H9 (cell line): ENCODE results near the gene ZNF341. TPM values are rescaled to one million over a fixed set of nuclear protein-coding genes. Genes with fewer than 3 reads are reported as not detected.

ENCODE experiments used
- DNase-seq: peaks from one replicate; pipeline ENCODE4 v3.0.0-alpha.2; 2017
- H2AFZ ChIP-seq: one replicate; pipeline ENCODE4 v1.6.1; 2013; ENCODE audit warnings: mild to moderate bottlenecking, low read length, control low read depth, moderate library complexity
- H2AK5ac ChIP-seq: 2 replicates; pipeline ENCODE4 v1.6.1; 2013; ENCODE audit warnings: low read length, control low read depth, mixed read lengths; ENCODE audit not compliant: insufficient read length
- H2BK120ac ChIP-seq: one replicate; pipeline ENCODE4 v1.6.1; 2013; ENCODE audit warnings: low read depth, mild to moderate bottlenecking, low read length, control low read depth, inconsistent platforms; ENCODE audit not compliant: poor library complexity, severe bottlenecking
- H2BK12ac ChIP-seq: 2 replicates; pipeline ENCODE4 v1.6.1; 2013; ENCODE audit warnings: low read length, control low read depth, mixed read lengths, low read depth; ENCODE audit not compliant: insufficient read length
- H2BK15ac ChIP-seq: 2 replicates; pipeline ENCODE4 v1.6.1; 2013; ENCODE audit warnings: low read depth, low read length, control low read depth
- H2BK20ac ChIP-seq: one replicate; pipeline ENCODE4 v1.6.1; 2013; ENCODE audit warnings: low read depth, mild to moderate bottlenecking, low read length, control low read depth, inconsistent platforms; ENCODE audit not compliant: poor library complexity, severe bottlenecking
- H2BK5ac ChIP-seq: 2 replicates; pipeline ENCODE4 v1.6.1; 2013; ENCODE audit warnings: low read length, control low read depth, mixed read lengths; ENCODE audit not compliant: insufficient read length
- H3K14ac ChIP-seq: 2 replicates; pipeline ENCODE4 v1.6.1; 2013; ENCODE audit warnings: low read length, control low read depth; ENCODE audit not compliant: insufficient read depth
- H3K18ac ChIP-seq: 2 replicates; pipeline ENCODE4 v1.6.1; 2013; ENCODE audit warnings: low read depth, mild to moderate bottlenecking, mixed read lengths, low read length, control low read depth; ENCODE audit not compliant: insufficient read length
- H3K23ac ChIP-seq: 2 replicates; pipeline ENCODE4 v1.6.1; 2013; ENCODE audit warnings: low read length, control low read depth, mixed read lengths, low read depth; ENCODE audit not compliant: insufficient read length
- H3K23me2 ChIP-seq: 2 replicates; pipeline ENCODE4 v1.6.1; 2013; ENCODE audit warnings: low read depth, mild to moderate bottlenecking, mixed read lengths, low read length, control low read depth; ENCODE audit not compliant: insufficient read length, poor library complexity, severe bottlenecking
- H3K27ac ChIP-seq: 2 replicates; pipeline ENCODE4 v1.5.1; 2013; ENCODE audit warnings: low read length, control low read depth, mixed read lengths, low read depth; ENCODE audit not compliant: insufficient read length
- H3K27me3 ChIP-seq: 2 replicates; pipeline ENCODE4 v1.6.1; 2013; ENCODE audit warnings: low read length, control low read depth, inconsistent platforms; ENCODE audit not compliant: insufficient read depth
- H3K4ac ChIP-seq: 2 replicates; pipeline ENCODE4 v1.6.1; 2013; ENCODE audit warnings: low read depth, mild to moderate bottlenecking, control low read depth, inconsistent platforms, low read length, moderate library complexity
- H3K4me1 ChIP-seq: 2 replicates; pipeline ENCODE4 v1.6.1; 2013; ENCODE audit warnings: low read length, control low read depth, inconsistent platforms; ENCODE audit not compliant: insufficient read depth
- H3K4me2 ChIP-seq: 2 replicates; pipeline ENCODE4 v1.6.1; 2013; ENCODE audit warnings: low read length, control low read depth, mixed read lengths; ENCODE audit not compliant: insufficient read length, insufficient read depth
- H3K56ac ChIP-seq: 2 replicates; pipeline ENCODE4 v1.6.1; 2013; ENCODE audit warnings: low read depth, mild to moderate bottlenecking, mixed read lengths, low read length, control low read depth; ENCODE audit not compliant: insufficient read length
- H3K79me1 ChIP-seq: 2 replicates; pipeline ENCODE4 v1.6.1; 2013; ENCODE audit warnings: low read depth, mild to moderate bottlenecking, moderate library complexity, low read length, control low read depth, inconsistent platforms; ENCODE audit not compliant: insufficient read depth, poor library complexity, severe bottlenecking
- H3K79me2 ChIP-seq: 2 replicates; pipeline ENCODE4 v1.6.1; 2013; ENCODE audit warnings: low read length, control low read depth, inconsistent platforms; ENCODE audit not compliant: insufficient read depth
- H3K9ac ChIP-seq: 2 replicates; pipeline ENCODE4 v1.6.1; 2013; ENCODE audit warnings: low read length, control low read depth, mixed read lengths; ENCODE audit not compliant: insufficient read length; ENCODE audit errors: extremely low read depth
- H3K9me3 ChIP-seq: one replicate; pipeline ENCODE4 v1.6.1; 2013; ENCODE audit warnings: low read depth, low read length, inconsistent platforms; ENCODE audit not compliant: control insufficient read depth
- H3T11ph ChIP-seq: one replicate; pipeline ENCODE4 v1.6.1; 2013; ENCODE audit warnings: mild to moderate bottlenecking, low read length, control low read depth, inconsistent platforms
- H4K20me1 ChIP-seq: one replicate; pipeline ENCODE4 v1.6.1; 2013; ENCODE audit not compliant: control insufficient read depth, insufficient read length, insufficient read depth
- H4K5ac ChIP-seq: 2 replicates; pipeline ENCODE4 v1.6.1; 2013; ENCODE audit warnings: low read depth, mild to moderate bottlenecking, mixed read lengths, low read length, control low read depth; ENCODE audit not compliant: insufficient read length
- H4K8ac ChIP-seq: replicated peaks from 2 replicates; pipeline ENCODE4 v1.6.1; 2013; ENCODE audit warnings: low read length, control low read depth, mixed read lengths, low read depth; ENCODE audit not compliant: insufficient read length
- H4K91ac ChIP-seq: 2 replicates; pipeline ENCODE4 v1.6.1; 2013; ENCODE audit warnings: low read depth, mild to moderate bottlenecking, moderate library complexity, mixed read lengths, low read length, control low read depth; ENCODE audit not compliant: insufficient read length
- H3K27ac Mint-ChIP-seq, 3 experiments: 2 replicates in 2 of 3; 3 replicates in 1 of 3; pipeline ENCODE4 v1.8.0; 2020 to 2021; ENCODE audit warnings: mixed read lengths in 3 of 3, mild to moderate bottlenecking in 1 of 3, moderate library complexity in 1 of 3
- H3K27me3 Mint-ChIP-seq: 2 replicates; pipeline ENCODE4 v1.8.0; 2021; ENCODE audit warnings: low read depth, mild to moderate bottlenecking, moderate library complexity, mixed read lengths
- H3K36me3 Mint-ChIP-seq, 3 experiments: 2 replicates in 2 of 3; 3 replicates in 1 of 3; pipeline ENCODE4 v1.8.0; 2020 to 2021; ENCODE audit warnings: low read depth in 3 of 3, mixed read lengths in 3 of 3; ENCODE audit not compliant: insufficient read depth in 1 of 3
- H3K4me1 Mint-ChIP-seq, 2 experiments: 2 replicates each; pipeline ENCODE4 v1.8.0; 2020; ENCODE audit warnings: mixed read lengths in 2 of 2
- H3K4me3 Mint-ChIP-seq, 2 experiments: 2 replicates in 1 of 2; 3 replicates in 1 of 2; pipeline ENCODE4 v1.8.0; 2020 to 2021; ENCODE audit warnings: mild to moderate bottlenecking in 2 of 2, mixed read lengths in 2 of 2, moderate library complexity in 1 of 2
- H3K9me3 Mint-ChIP-seq, 2 experiments: 2 replicates in 1 of 2; 3 replicates in 1 of 2; pipeline ENCODE4 v1.8.0; 2020; ENCODE audit warnings: mild to moderate bottlenecking in 2 of 2, mixed read lengths in 2 of 2, moderate library complexity in 1 of 2
- WGBS: extraction: QIAGEN DNeasy Blood & Tissue Kit; methylation state at CpG from one replicate; pipeline ENCODE4 v1.1.7; 2013; ENCODE audit warnings: missing lambda C conversion rate, low lambda C conversion rate, mixed read lengths; ENCODE audit not compliant: insufficient read length; ENCODE audit errors: extremely low coverage; 5-methylcytosine and 5-hydroxymethylcytosine counted together
- total RNA-seq: library from RNA; stranded (reverse); gene quantifications from 2 replicates; pipeline ENCODE4 v1.2.1, GENCODE V29; 2021
- TF ChIP-seq, protein P1 (sequence below): fragments of 200-600 bp; sonication (generic); conservative IDR thresholded peaks from 3 replicates; pipeline ENCODE4 v1.8.0; 2021; ENCODE audit warnings: antibody characterized with exemption, mild to moderate bottlenecking

ZNF341 gene
- total RNA-seq, 1 experiment from 2014 or later, result 5.2 TPM

DNA sequence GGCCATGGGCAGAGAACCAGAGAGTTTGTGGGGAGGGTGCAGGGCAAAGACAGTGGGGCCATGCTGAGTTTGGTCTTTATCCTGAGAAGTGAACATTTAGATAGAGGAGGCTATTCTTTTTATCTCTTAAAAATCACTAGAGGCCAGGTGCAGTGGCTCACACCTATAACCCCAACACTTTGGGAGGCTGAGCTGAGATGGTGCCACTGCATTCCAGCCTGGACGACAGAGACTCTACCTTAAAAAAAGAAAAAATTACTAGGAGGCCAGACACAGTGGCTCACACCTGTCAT is 20.4 kb upstream of the ZNF341 start:
- Histone ChIP-seq H3T11ph (no peak overlapping the region), H3K14ac (no peak overlapping the region), H3K4me2 (no peak overlapping the region), H4K20me1 (no peaks in the 10 kb centered on the region), H3K18ac (no peak overlapping the region), H3K9me3 (no peaks in the 10 kb centered on the region), H3K4me1 (no peaks in the 10 kb centered on the region; the same call in 1 of the 2 replicates), H2BK15ac (no peak overlapping the region), H2AFZ (no peak overlapping the region), H2BK12ac (no peak overlapping the region), H2AK5ac (no peak overlapping the region), H3K56ac (no peak overlapping the region), H3K23me2 (no peaks in the 10 kb centered on the region), H4K8ac (no peak overlapping the region), H4K91ac (no peak overlapping the region), H3K27me3 (no peaks in the 10 kb centered on the region), H3K79me2 (no peaks in the 10 kb centered on the region), H3K9ac (no peak overlapping the region), H2BK20ac (no peak overlapping the region), H3K4ac (no peak overlapping the region), H3K23ac (no peak overlapping the region), H2BK5ac (no peak overlapping the region), H2BK120ac (no peak overlapping the region), H4K5ac (no peak overlapping the region), H3K27ac (no peak overlapping the region), H3K79me1 (no peaks in the 10 kb centered on the region)
- Mint-ChIP-seq H3K36me3 (peaks cover 0 to 4% (median 0%) of the 10 kb centered on the region in 3 experiments; a peak in 1 of 7 replicates), H3K9me3 (no peaks in the 10 kb centered on the region; a peak in 1 of 5 replicates), H3K27me3 (no peaks in the 10 kb centered on the region), H3K4me1 (peaks cover 13 to 25% of the 10 kb centered on the region in 2 experiments), H3K27ac (peak overlapping the region in 2 of 3 experiments; percentile 16 to 69; a peak in 2 of 7 replicates), H3K4me3 (no peak overlapping the region)
- no CpG with 5 or more reads among the region's 1 CpG for WGBS
- no peak for DNase-seq
- TF ChIP-seq, protein P1, sequence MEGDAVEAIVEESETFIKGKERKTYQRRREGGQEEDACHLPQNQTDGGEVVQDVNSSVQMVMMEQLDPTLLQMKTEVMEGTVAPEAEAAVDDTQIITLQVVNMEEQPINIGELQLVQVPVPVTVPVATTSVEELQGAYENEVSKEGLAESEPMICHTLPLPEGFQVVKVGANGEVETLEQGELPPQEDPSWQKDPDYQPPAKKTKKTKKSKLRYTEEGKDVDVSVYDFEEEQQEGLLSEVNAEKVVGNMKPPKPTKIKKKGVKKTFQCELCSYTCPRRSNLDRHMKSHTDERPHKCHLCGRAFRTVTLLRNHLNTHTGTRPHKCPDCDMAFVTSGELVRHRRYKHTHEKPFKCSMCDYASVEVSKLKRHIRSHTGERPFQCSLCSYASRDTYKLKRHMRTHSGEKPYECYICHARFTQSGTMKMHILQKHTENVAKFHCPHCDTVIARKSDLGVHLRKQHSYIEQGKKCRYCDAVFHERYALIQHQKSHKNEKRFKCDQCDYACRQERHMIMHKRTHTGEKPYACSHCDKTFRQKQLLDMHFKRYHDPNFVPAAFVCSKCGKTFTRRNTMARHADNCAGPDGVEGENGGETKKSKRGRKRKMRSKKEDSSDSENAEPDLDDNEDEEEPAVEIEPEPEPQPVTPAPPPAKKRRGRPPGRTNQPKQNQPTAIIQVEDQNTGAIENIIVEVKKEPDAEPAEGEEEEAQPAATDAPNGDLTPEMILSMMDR, result no peak
